NCI-H146 treated with DMSO at 0.1 percent for 48 hours (cell line): ENCODE measurements around the gene NPAS3.

Experiments
- DNase-seq: peaks from one replicate; lab custom pipeline; 2025; ENCODE audit not compliant: unreplicated experiment; lab: John Stamatoyannopoulos, UW

NPAS3 gene

GRCh38 chr14:33241331-33241730 lies 302.7 kb downstream of the NPAS3 start:
- no peak for DNase-seq

- DNase-seq: no peak
Measured at GRCh38 chr14:33249233-33249820, 310.6 kb downstream of the NPAS3 start.

GRCh38 chr14:33250963-33251362 lies 312.3 kb downstream of the NPAS3 start:
- DNase-seq: no peak

GRCh38 chr14:33254342-33254741 lies 315.7 kb downstream of the NPAS3 start:
- no peak for DNase-seq

- no peak for DNase-seq
Measured at GRCh38 chr14:33254861-33255395, 316.2 kb downstream of the NPAS3 start.

- no peak for DNase-seq
Measured at GRCh38 chr14:33257796-33258195, 319.1 kb downstream of the NPAS3 start.

GRCh38 chr14:33259764-33260163 lies 321.1 kb downstream of the NPAS3 start:
- DNase-seq: no peak

GRCh38 chr14:33271216-33271615 lies 332.5 kb downstream of the NPAS3 start:
- no peak for DNase-seq

GRCh38 chr14:33271891-33272290 lies 333.2 kb downstream of the NPAS3 start:
- DNase-seq: no peak

- no peak for DNase-seq
Measured at GRCh38 chr14:33273978-33274377, 335.3 kb downstream of the NPAS3 start.

- no peak for DNase-seq
Measured at GRCh38 chr14:33275879-33276278, 337.2 kb downstream of the NPAS3 start.

- no peak for DNase-seq
Measured at GRCh38 chr14:33279865-33280264, 341.2 kb downstream of the NPAS3 start.

GRCh38 chr14:33280646-33281045 lies 342.0 kb downstream of the NPAS3 start:
- DNase-seq: no peak

- DNase-seq: no peak
Measured at GRCh38 chr14:33282331-33283230, 343.9 kb downstream of the NPAS3 start.

- DNase-seq: no peak
Measured at GRCh38 chr14:33285902-33286700, 347.4 kb downstream of the NPAS3 start.

GRCh38 chr14:33287189-33287588 lies 348.5 kb downstream of the NPAS3 start:
- no peak for DNase-seq

- DNase-seq: no peak
Measured at GRCh38 chr14:33290641-33291040, 352.0 kb downstream of the NPAS3 start.

- DNase-seq: no peak
Measured at GRCh38 chr14:33291529-33292104, 352.9 kb downstream of the NPAS3 start.

- no peak for DNase-seq
Measured at GRCh38 chr14:33294419-33294818, 355.7 kb downstream of the NPAS3 start.

GRCh38 chr14:33297565-33297964 lies 358.9 kb downstream of the NPAS3 start:
- no peak for DNase-seq

GRCh38 chr14:33307691-33308251 lies 369.1 kb downstream of the NPAS3 start:
- peak; percentile 36 for DNase-seq
